OCI-LY7 (cell line): ENCODE results near the gene KCNE4. TPM values are rescaled to one million over a fixed set of nuclear protein-coding genes. Genes with fewer than 3 reads are reported as not detected.

Experiments used
- BruUV-seq: library from RNA; stranded (reverse); fragments of 400-500 nt; replicated peaks from 2 replicates; lab custom pipeline; 2021; lab: Mats Ljungman, UMichigan
- CTCF ChIA-PET: fragments of 300-600 bp; sonication (Branson Sonifier 250); formaldehyde crosslinking; loops from one replicate; lab custom pipeline; 2022; ENCODE audit warnings: antibody characterized with exemption; ENCODE audit not compliant: unreplicated experiment; lab: Charles Lee
- POLR2A ChIA-PET: fragments of 300-600 bp; sonication (Branson Sonifier 250); formaldehyde crosslinking; loops from one replicate; lab custom pipeline; 2022; ENCODE audit warnings: antibody characterized with exemption; lab: Charles Lee
- DNase-seq: peaks from one replicate; pipeline ENCODE4 v3.0.0-alpha.2; 2015; ENCODE audit warnings: low spot score
- H2AFZ ChIP-seq: fragments of 200-600 bp; sonication (generic), shearing (Covaris generic); 2 replicates; pipeline ENCODE4 v1.6.1; 2014; ENCODE audit warnings: mild to moderate bottlenecking, antibody characterized with exemption, low read length, moderate library complexity
- H3K27ac ChIP-seq: fragments of 200-600 bp; sonication (generic); 2 replicates; pipeline ENCODE4 v1.5.1; 2014; ENCODE audit warnings: mixed run types, low read depth, mild to moderate bottlenecking, moderate library complexity, low read length, inconsistent platforms; ENCODE audit not compliant: poor library complexity, severe bottlenecking
- H3K36me3 ChIP-seq: fragments of 200-600 bp; sonication (generic); 2 replicates; pipeline ENCODE4 v1.6.1; 2014; ENCODE audit warnings: mild to moderate bottlenecking, antibody characterized with exemption, low read length, moderate library complexity, mixed read lengths; ENCODE audit not compliant: insufficient read depth
- H3K4me1 ChIP-seq: fragments of 200-600 bp; sonication (generic); 2 replicates; pipeline ENCODE4 v1.5.1; 2014; ENCODE audit warnings: mild to moderate bottlenecking, low read length; ENCODE audit not compliant: insufficient read depth, poor library complexity, severe bottlenecking
- H3K4me2 ChIP-seq: fragments of 200-600 bp; sonication (generic); 2 replicates; pipeline ENCODE4 v1.6.1; 2014; ENCODE audit warnings: mild to moderate bottlenecking, low read length
- H3K4me3 ChIP-seq: fragments of 200-600 bp; sonication (generic); 2 replicates; pipeline ENCODE4 v1.5.1; 2014; ENCODE audit warnings: mild to moderate bottlenecking, low read depth, low read length; ENCODE audit not compliant: poor library complexity, severe bottlenecking
- H3K79me2 ChIP-seq: fragments of 200-600 bp; sonication (generic); 2 replicates; pipeline ENCODE4 v1.6.1; 2016; ENCODE audit warnings: low read depth, mild to moderate bottlenecking, low read length, moderate library complexity, mixed read lengths; ENCODE audit not compliant: insufficient read depth
- H3K9me2 ChIP-seq: fragments of 200-600 bp; sonication (generic); 2 replicates; pipeline ENCODE4 v1.6.1; 2016; ENCODE audit warnings: mild to moderate bottlenecking, low read length, mixed read lengths; ENCODE audit not compliant: insufficient read depth
- H3K9me3 ChIP-seq: fragments of 200-600 bp; sonication (generic); 2 replicates; pipeline ENCODE4 v1.6.1; 2014; ENCODE audit warnings: mild to moderate bottlenecking, mixed run types, low read length, mixed read lengths
- H4K20me1 ChIP-seq: fragments of 200-600 bp; sonication (generic); 2 replicates; pipeline ENCODE4 v1.6.1; 2014; ENCODE audit warnings: mild to moderate bottlenecking, antibody characterized with exemption, low read length, moderate library complexity, mixed read lengths; ENCODE audit not compliant: insufficient read depth
- CTCF ChIP-seq: fragments of 200-600 bp; sonication (generic); conservative IDR thresholded peaks from 2 replicates; pipeline ENCODE4 v1.5.1; 2014; ENCODE audit warnings: mild to moderate bottlenecking, antibody characterized with exemption, low read length, moderate library complexity, mixed read lengths
- EZH2phosphoT487 ChIP-seq: fragments of 200-600 bp; sonication (generic); IDR thresholded peaks from 2 replicates; pipeline ENCODE4 v1.6.1; 2018; ENCODE audit warnings: low read depth, borderline replicate concordance, mild to moderate bottlenecking, mixed run types, antibody characterized with exemption, low read length, moderate library complexity, mixed read lengths
- intact Hi-C: fragments of 100-400 bp; cut with micrococcal nuclease; formaldehyde crosslinking; loops from one replicate; pipeline ENCODE4 v1.10.0; 2022; ENCODE audit not compliant: unreplicated experiment
- total RNA-seq, 2 experiments: library from RNA; depleted of rRNA in 1 of 2; stranded (reverse); fragments of >200 nt in 1 of 2; shearing (Covaris generic) in 1 of 2; gene quantifications; 2 replicates each; pipeline ENCODE4 v1.2.3, GENCODE V29; 2014 to 2022

KCNE4 gene
- total RNA-seq, 2 experiments from 2014 or later, result not detected

- no peak overlapping the region for H3K4me3 ChIP-seq
Measured at GRCh38 chr2:223084873-223085272, 32.9 kb downstream of the KCNE4 start.

DNA sequence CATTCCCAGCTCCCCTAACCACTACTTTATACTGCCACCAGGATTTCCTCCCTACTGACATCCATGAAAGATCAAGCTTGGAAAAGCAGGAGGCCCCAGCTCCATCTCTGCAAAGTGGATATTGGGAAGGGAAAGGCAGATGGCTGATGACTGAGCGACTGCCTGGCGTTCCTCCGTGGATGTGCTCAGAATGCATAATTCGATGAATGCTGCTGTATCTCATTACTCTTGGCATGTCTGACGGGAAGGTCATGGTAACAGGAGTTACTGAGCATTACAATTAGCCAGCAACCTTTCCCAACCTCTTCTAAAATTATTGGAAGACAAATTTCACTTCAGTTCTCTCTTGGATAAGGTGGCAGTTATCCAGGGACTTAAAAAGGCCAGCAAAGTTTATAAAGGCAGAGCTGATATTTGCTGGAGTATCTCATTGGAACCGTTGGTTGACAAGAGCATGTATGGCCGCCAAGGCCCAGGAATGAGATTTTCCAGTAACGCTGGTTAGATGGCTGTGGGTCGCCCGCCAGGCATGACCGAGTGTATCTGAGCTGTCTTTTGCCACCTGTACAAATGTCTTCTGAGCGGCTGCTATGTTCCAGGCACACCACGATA lies 34.5 kb downstream of the KCNE4 start:
- no peak overlapping the region for H2AFZ ChIP-seq
- no peaks in the 10 kb centered on the region for H3K4me1 ChIP-seq
- no peaks in the 10 kb centered on the region for H4K20me1 ChIP-seq
- ChIA-PET CTCF (no interaction called here), POLR2A (no interaction called here)
- no peak for DNase-seq
- H3K36me3 ChIP-seq, result no peaks in the 10 kb centered on the region
- H3K9me2 ChIP-seq, result no peaks in the 10 kb centered on the region
- no TSS peak for BruUV-seq
- no peak for TF ChIP-seq EZH2phosphoT487
- H3K27ac ChIP-seq, result no peak overlapping the region
- no peaks in the 10 kb centered on the region for H3K79me2 ChIP-seq
- H3K4me2 ChIP-seq, result no peak overlapping the region
- no peak overlapping the region for H3K4me3 ChIP-seq
- no peaks in the 10 kb centered on the region for H3K9me3 ChIP-seq
- intact Hi-C loops, result no loop called here

More at GRCh38 chr2:223084873-223085272, 32.9 kb downstream of the KCNE4 start:
- ChIA-PET POLR2A (interaction anchor here (0.5 to 1.6 kb wide), 3 partner anchors 14 to 1226 kb away, joined by 3 read pairs; no protein-coding TSS in a partner anchor), CTCF (no interaction called here)
- Histone ChIP-seq H3K79me2 (no peaks in the 10 kb centered on the region), H4K20me1 (no peaks in the 10 kb centered on the region), H3K4me2 (no peak overlapping the region), H3K9me2 (no peaks in the 10 kb centered on the region), H3K9me3 (no peaks in the 10 kb centered on the region), H3K4me1 (no peaks in the 10 kb centered on the region), H3K36me3 (no peaks in the 10 kb centered on the region), H2AFZ (no peak overlapping the region), H3K27ac (no peak overlapping the region)
- intact Hi-C loops, result no loop called here
- BruUV-seq, result no TSS peak
- DNase-seq, result no peak
- TF ChIP-seq CTCF (no peak), EZH2phosphoT487 (no peak)

GRCh38 chr2:223087466-223087865 lies 35.5 kb downstream of the KCNE4 start:
- H3K4me1 ChIP-seq, result no peaks in the 10 kb centered on the region
- no peaks in the 10 kb centered on the region for H4K20me1 ChIP-seq
- H3K4me2 ChIP-seq, result no peak overlapping the region
- no peak overlapping the region for H3K27ac ChIP-seq
- ChIA-PET POLR2A (no interaction called here), CTCF (no interaction called here)
- no peaks in the 10 kb centered on the region for H3K9me2 ChIP-seq
- H3K79me2 ChIP-seq, result no peaks in the 10 kb centered on the region
- H3K4me3 ChIP-seq, result no peak overlapping the region
- no peaks in the 10 kb centered on the region for H3K9me3 ChIP-seq
- intact Hi-C loops, result no loop called here
- no TSS peak for BruUV-seq
- DNase-seq, result no peak
- no peaks in the 10 kb centered on the region for H3K36me3 ChIP-seq
- no peak overlapping the region for H2AFZ ChIP-seq
- no peak for TF ChIP-seq EZH2phosphoT487
- no peak for TF ChIP-seq CTCF
